ENCODE data around the gene HTR6.
"Not testable (repeated sequence)": the region's sequence is repeated elsewhere in the genome, so short reads cannot be mapped to it uniquely, and the experiment has no call there.

Gene HTR6

GRCh38 chr1:19664453-19665185 lies at the start of gene HTR6:
HTR6 (plus strand) TSS chr1:19664875; CDS start chr1:19665754, 879 bp downstream.
- in situ Hi-C loops (cut with MboI; ENCODE audit: low sequenced_read_pairs) = no loop called here

DNA sequence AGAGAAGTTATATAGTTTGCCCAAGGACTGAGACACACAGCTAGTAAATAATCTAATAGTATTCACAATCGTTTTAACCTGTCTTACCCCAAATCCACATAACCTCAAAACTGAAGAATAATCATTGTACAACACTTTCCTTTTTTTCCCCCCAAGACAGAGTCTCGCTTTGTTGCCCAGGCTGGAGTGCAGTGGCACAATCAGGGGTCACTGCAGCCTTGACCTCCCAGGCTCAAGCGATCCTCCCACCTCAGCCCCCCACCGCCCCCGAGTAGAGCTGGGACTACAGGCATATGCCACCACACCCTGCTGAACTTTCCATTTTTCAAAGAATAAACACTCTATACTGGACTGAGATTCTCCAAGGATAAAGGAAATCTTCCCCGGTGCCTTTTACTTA lies 49.2 kb upstream of the HTR6 start:
- in situ Hi-C loops (cut with MboI; ENCODE audit: low sequenced_read_pairs) = no loop called here

- in situ Hi-C loops (cut with MboI; ENCODE audit: low sequenced_read_pairs) = no loop called here
Measured at GRCh38 chr1:19616489-19616888, 48.2 kb upstream of the HTR6 start.

- in situ Hi-C loops (cut with MboI; ENCODE audit: low sequenced_read_pairs) = no loop called here
Measured at GRCh38 chr1:19617376-19617775, 47.3 kb upstream of the HTR6 start.

DNA sequence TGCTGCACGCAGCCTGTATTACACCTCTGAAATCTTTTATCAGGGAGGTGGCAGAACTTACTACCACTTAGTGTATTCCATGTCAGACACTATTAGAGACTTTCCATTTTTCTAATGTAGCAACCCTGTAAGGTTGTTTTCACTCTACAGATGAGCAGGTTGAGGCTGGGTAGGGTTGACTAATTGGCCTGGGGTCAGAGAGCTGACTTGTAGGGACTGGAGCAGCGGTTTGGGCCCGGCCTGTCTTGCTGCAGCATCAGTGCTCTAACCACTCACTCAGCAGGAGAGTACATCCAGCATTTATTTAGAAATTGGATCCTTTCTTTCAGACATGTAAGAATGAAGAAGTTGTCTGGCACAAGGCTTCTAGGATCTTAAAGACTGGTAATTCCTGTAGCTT lies 46.2 kb upstream of the HTR6 start:
- in situ Hi-C loops (cut with MboI; ENCODE audit: low sequenced_read_pairs) = no loop called here

DNA sequence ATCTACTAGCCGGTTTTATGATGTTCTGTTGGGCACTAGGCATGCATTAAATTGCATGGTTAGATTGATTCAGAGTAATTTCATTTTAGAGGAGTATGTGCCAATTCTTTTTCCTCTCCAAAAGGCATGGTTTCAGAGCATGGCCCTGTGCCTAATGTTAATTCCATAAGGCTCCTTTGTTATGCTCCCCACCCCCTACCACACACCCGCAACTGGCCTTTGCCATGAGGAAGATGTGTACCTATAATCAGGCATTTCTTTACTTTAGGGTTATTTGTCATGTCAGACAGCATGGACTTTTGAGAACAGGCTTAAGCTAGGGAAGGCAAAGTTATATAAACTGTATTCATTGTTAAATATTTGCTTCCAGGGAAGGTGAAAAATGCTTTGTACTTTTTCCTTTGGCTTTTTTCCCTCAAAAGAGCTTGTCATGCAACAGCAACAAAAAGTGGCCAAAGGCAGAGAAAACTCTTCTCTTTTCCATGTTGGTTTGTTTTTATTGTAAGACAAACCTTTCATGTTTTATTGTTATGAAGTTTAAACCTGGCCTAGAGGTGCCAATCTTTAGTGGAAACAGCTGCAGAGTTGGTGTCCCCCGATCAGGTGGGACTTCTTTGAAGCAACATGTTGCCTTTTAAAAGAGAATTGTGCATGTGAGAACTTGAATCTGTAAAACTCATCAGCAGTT lies 44.8 kb upstream of the HTR6 start:
- in situ Hi-C loops (cut with MboI; ENCODE audit: low sequenced_read_pairs) = no loop called here

GRCh38 chr1:19620786-19621185 lies 43.9 kb upstream of the HTR6 start:
- in situ Hi-C loops (cut with MboI; ENCODE audit: low sequenced_read_pairs) = no loop called here

GRCh38 chr1:19621274-19621950 lies 43.3 kb upstream of the HTR6 start:
- in situ Hi-C loops (cut with MboI; ENCODE audit: low sequenced_read_pairs) = no loop called here

DNA sequence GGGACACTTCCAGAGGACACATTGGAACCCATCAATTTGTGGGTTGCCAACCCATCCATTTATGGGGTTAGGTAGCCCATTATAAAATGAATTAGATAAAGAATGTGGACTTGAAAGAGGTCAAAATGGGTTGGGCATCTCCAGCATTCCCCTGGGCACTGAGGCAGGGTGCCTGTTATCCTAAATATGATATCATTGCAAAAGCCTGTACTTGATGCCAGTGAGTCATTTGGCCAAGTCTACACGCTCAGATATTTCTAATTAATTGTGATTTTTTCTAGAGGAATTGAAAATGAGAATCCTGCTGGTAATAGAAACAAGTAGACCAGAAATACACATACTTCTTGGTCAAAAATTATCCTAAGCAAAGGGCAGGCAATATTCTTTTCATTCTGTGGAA lies 42.5 kb upstream of the HTR6 start:
- in situ Hi-C loops (cut with MboI; ENCODE audit: low sequenced_read_pairs) = no loop called here

DNA sequence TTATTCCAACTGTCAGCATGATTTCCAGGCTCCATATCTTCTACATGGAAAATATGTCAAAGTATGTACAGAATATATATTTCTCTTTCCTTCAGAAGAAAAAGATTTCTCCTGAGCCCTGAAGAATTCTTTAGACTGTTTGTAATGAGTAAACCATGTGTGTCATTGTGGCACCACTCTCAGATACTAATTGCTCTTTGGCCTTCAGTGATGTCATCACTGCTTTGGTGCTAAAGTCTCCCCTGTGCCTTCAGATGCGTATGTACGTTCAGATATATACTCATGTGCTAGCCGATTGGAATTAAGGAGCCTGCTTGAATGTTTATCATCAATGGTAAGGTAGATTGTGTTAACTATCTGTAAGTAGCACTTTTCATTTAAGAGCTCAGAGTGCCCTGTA lies 41.2 kb upstream of the HTR6 start:
- in situ Hi-C loops (cut with MboI; ENCODE audit: low sequenced_read_pairs) = no loop called here

DNA sequence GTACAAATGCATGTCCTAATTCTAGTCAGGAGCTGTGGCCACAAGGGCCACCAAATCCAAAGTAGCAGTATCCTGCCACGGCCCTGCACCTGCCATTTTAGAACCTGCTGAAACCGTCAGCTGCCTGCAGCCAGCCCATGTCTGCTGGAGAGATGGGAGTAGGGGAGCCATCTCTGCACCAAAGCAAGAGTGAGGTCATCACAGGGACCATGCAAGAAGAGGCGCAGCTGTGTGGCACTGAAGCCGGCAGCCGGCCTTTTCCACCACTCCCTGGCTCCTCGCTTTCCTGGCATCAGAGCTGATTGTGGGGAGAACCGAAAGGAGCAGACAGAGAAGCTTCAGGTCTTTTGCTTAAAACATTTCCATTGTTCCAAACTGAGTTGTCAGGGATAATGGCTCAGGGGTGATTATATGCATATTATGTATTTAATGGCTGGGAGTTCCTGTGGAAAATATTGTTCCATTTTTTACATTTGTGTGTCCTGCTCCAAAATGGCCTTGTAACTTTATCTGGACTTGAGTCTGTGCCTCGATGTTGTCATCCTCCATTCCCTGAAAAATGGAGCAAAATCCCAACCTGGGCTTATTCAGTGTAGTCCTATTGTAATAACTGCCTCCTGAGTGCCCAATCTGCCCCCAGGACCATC lies 39.3 kb upstream of the HTR6 start:
- in situ Hi-C loops (cut with MboI; ENCODE audit: low sequenced_read_pairs) = no loop called here

- in situ Hi-C loops (cut with MboI; ENCODE audit: low sequenced_read_pairs) = no loop called here
Measured at GRCh38 chr1:19628879-19629278, 35.8 kb upstream of the HTR6 start.

- in situ Hi-C loops (cut with MboI; ENCODE audit: low sequenced_read_pairs) = no loop called here
Measured at GRCh38 chr1:19629357-19629756, 35.3 kb upstream of the HTR6 start.

DNA sequence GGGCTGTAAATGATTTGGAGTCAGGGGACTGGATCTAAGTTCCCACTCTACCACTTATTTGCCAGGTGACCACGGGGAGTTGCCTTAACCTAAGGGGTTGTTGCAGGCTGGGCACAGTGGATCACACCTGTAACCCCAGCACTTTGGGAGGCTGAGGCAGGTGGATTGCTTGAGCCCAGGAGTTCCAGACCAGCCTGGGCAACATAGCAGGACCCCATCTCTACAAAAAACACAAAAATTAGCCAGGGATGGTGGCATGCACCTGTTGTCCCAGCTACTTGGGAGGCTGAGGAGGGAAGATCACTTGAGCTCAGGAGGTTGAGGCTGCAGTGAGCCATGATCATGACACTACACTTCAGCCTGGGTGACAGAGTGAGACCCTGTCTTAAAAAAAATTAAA lies 34.5 kb upstream of the HTR6 start:
- in situ Hi-C loops (cut with MboI; ENCODE audit: low sequenced_read_pairs) = not testable (repeated sequence)

DNA sequence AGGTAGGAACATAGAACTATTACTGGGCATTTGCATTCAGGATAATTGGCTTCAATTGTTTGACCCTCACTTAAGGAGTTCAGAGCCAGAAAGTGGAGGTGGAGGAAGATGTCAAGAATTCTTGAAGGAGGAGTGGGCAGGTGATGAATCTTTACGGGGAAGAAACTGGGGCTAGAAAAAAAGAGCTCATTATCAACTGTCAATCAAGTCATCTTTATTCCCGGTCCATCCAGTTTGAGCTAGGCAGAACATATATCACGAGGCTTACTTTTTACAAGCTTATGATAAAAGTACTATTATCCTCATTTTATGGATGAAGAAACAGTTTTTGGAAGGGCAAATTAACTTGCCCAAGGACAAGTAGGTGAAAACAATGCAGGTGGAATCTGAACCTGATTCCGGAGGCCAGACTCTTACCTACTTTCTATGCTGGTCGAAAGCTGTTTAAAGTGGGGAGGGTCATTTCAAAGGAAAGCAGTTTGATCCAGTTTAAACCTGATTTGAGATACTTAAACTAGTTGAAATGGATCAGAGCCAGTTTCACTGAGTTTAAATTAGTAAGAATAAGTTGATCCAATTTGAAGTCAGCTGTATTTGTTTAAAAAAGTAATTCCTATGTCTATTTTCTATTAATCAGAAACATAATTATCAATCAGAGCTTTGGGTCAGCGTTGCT lies 33.8 kb upstream of the HTR6 start:
- in situ Hi-C loops (cut with MboI; ENCODE audit: low sequenced_read_pairs) = no loop called here

- in situ Hi-C loops (cut with MboI; ENCODE audit: low sequenced_read_pairs) = no loop called here
Measured at GRCh38 chr1:19632211-19632610, 32.5 kb upstream of the HTR6 start.

DNA sequence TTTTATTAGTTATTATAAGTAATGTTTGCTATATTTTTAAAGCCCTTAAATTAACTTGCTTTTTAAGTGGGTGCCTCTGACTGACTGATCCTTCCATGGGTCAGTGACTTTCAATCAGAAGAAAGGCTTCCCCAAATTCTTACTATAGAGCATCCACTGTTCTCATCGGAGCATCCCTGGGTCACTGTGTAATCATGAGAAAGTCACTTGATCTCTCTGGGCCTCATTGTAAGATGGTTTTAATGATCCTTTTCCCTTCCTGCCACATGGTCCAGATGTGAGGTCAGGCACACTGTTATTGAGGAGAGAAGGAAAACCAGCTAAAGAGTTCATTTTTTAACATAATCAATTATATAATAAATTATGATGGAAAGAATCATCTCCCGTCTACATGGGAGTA lies 31.6 kb upstream of the HTR6 start:
- in situ Hi-C loops (cut with MboI; ENCODE audit: low sequenced_read_pairs) = no loop called here

DNA sequence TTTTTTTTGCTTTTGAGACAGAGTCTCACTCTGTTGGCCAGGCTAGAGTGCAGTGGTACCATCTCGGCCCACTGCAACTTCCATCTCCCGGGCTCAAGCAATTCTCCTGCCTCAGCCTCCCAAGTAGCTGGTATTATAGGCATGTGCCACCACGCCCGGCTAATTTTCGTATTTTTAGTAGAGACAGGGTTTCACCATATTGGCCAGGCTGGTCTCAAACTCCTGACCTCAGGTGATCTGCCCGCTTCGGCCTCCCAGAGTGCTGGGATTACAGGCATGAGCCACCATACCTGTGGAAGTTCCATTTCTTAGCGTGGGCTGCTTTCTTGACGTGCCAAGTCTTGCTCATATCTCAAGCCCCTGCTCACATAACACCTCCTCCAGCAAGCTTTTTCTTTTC lies 29.6 kb upstream of the HTR6 start:
- in situ Hi-C loops (cut with MboI; ENCODE audit: low sequenced_read_pairs) = not testable (repeated sequence)

DNA sequence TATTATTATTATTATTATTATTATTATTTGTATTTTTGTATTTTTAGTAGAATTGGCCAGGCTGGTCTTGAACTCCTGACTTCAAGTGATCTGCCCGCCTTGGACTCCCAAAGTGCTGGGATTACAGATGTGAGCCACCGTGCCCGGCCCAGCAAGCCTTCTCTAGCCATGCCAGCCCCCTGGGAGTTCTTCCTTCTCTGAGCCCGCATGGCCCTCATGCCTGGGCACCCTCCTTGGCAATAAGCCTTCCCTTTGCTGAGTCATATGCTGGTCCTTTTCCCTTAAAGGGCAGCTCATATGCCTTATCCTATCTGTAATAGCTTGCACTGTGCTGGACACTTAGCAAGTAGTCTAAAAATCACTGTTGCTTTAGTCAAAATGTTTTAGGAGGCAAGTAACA lies 29.0 kb upstream of the HTR6 start:
- in situ Hi-C loops (cut with MboI; ENCODE audit: low sequenced_read_pairs) = no loop called here

GRCh38 chr1:19636065-19636464 lies 28.6 kb upstream of the HTR6 start:
- in situ Hi-C loops (cut with MboI; ENCODE audit: low sequenced_read_pairs) = no loop called here

DNA sequence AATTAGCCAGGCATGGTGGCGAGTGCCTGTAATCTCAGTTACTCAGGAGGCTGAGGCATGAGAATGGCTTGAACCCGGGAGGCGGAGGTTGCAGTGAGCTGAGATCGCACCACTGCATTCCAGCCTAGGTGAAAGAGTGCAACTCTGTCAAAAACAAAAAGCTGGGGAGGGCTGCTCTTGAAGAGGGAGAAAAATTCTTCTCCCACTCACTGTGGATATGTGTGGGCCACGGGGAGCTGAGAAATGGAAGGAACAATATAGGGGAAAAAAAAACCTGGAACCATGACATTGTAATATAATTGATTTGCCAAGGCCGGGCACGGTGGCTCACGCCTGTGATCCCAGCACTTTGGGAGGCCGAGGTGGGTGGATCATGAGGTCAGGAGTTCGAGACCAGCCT lies 27.9 kb upstream of the HTR6 start:
- in situ Hi-C loops (cut with MboI; ENCODE audit: low sequenced_read_pairs) = not testable (repeated sequence)
